WTC11 (cell line): Measurements from ENCODE around the gene HRH4.

Source experiments
- ELF4 ChIP-seq: sonication (generic); formaldehyde crosslinking; IDR thresholded peaks from 2 replicates; pipeline ENCODE4 v1.8.1; 2022; ENCODE audit warnings: low read depth, mild to moderate bottlenecking, moderate library complexity, missing genetic modification reagents
- JUN ChIP-seq: sonication (generic); formaldehyde crosslinking; IDR thresholded peaks from 2 replicates; pipeline ENCODE4 v1.8.0; 2023; ENCODE audit warnings: mild to moderate bottlenecking, missing genetic modification reagents
- MYBL2 ChIP-seq: sonication (generic); formaldehyde crosslinking; IDR thresholded peaks from 2 replicates; pipeline ENCODE4 v1.8.1; 2023; ENCODE audit warnings: mild to moderate bottlenecking, moderate library complexity, missing genetic modification reagents
- NFYB ChIP-seq: sonication (generic); formaldehyde crosslinking; conservative IDR thresholded peaks from 2 replicates; pipeline ENCODE4 v1.8.0; 2022; ENCODE audit warnings: low read depth, missing genetic modification reagents
- STAT6 ChIP-seq: sonication (generic); formaldehyde crosslinking; conservative IDR thresholded peaks from 2 replicates; pipeline ENCODE4 v1.8.1; 2023; ENCODE audit warnings: mild to moderate bottlenecking, low read depth, missing genetic modification reagents, moderate library complexity
- ZNF281 ChIP-seq: sonication (generic); formaldehyde crosslinking; IDR thresholded peaks from 2 replicates; pipeline ENCODE4 v1.8.0; 2023; ENCODE audit warnings: mild to moderate bottlenecking, missing genetic modification reagents
- TF ChIP-seq, protein P1 (sequence below): sonication (generic); formaldehyde crosslinking; IDR thresholded peaks from 2 replicates; pipeline ENCODE4 v1.8.0; 2023; ENCODE audit warnings: missing genetic modification reagents
- TF ChIP-seq, protein P2 (sequence below): sonication (generic); formaldehyde crosslinking; IDR thresholded peaks from 2 replicates; pipeline ENCODE4 v1.8.1; 2022; ENCODE audit warnings: mild to moderate bottlenecking, missing genetic modification reagents, moderate library complexity, borderline replicate concordance

GRCh38 chr18:24446953-24447538 lies 13.4 kb upstream of the HRH4 start:
- TF ChIP-seq MYBL2 (CRISPR knock-in tag) (no peak), ELF4 (CRISPR knock-in tag) (no peak), ZNF281 (CRISPR knock-in tag) (no peak), JUN (CRISPR knock-in tag) (no peak), STAT6 (no peak), NFYB (CRISPR knock-in tag) (no peak)
- TF ChIP-seq, protein P1, sequence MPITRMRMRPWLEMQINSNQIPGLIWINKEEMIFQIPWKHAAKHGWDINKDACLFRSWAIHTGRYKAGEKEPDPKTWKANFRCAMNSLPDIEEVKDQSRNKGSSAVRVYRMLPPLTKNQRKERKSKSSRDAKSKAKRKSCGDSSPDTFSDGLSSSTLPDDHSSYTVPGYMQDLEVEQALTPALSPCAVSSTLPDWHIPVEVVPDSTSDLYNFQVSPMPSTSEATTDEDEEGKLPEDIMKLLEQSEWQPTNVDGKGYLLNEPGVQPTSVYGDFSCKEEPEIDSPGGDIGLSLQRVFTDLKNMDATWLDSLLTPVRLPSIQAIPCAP (CRISPR knock-in tag) = no peak
- TF ChIP-seq, protein P2, sequence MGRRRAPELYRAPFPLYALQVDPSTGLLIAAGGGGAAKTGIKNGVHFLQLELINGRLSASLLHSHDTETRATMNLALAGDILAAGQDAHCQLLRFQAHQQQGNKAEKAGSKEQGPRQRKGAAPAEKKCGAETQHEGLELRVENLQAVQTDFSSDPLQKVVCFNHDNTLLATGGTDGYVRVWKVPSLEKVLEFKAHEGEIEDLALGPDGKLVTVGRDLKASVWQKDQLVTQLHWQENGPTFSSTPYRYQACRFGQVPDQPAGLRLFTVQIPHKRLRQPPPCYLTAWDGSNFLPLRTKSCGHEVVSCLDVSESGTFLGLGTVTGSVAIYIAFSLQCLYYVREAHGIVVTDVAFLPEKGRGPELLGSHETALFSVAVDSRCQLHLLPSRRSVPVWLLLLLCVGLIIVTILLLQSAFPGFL (CRISPR knock-in tag) = no peak
